ENCODE data around the gene KLHL40.

KLHL40 gene

GRCh38 chr3:42685363-42685881 is at the start of gene KLHL40:
Gene KLHL40 (plus strand): TSS chr3:42685537. CDS start chr3:42685619, 82 bp downstream.
- peak within 1 kb of the TSS; percentile 56 for H3K4me3 Mint-ChIP-seq
- peaks cover 9% of the 10 kb centered on the region for H3K27me3 Mint-ChIP-seq
- H3K4me1 Mint-ChIP-seq (ENCODE audit: low read depth) = peaks cover 2% of the 10 kb centered on the region
- no peak within 1 kb of the TSS for H3K27ac Mint-ChIP-seq
- no peaks in the 10 kb centered on the region for H3K36me3 Mint-ChIP-seq
- no peaks in the 10 kb centered on the region for H3K9me3 Mint-ChIP-seq (ENCODE audit: low read depth)

DNA sequence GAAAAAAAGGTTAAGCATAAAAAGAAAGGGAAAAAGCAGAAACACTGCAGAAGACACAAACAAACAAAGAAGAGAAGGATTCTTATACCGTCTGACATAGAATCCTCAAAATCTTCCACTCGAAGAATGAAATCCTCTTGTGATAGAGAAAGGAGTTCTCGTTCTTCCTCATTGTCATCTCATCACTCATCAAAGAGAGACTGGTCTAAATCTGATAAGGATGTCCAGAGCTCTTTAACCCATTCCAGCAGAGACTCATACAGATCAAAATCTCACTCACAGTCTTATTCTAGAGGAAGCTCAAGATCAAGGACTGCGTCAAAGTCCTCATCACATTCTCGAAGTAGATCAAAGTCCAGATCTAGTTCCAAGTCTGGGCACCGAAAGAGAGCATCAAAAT is 48.3 kb upstream of the KLHL40 start:
- Mint-ChIP-seq H3K4me1 (ENCODE audit: low read depth) (peaks cover 10% of the 10 kb centered on the region), H3K27me3 (no peaks in the 10 kb centered on the region), H3K36me3 (peaks cover 6% of the 10 kb centered on the region), H3K9me3 (ENCODE audit: low read depth) (no peaks in the 10 kb centered on the region), H3K27ac (no peak overlapping the region), H3K4me3 (no peak overlapping the region)

- H3K4me1 Mint-ChIP-seq (ENCODE audit: low read depth) = peaks cover 10% of the 10 kb centered on the region
- H3K9me3 Mint-ChIP-seq (ENCODE audit: low read depth) = no peaks in the 10 kb centered on the region
- no peaks in the 10 kb centered on the region for H3K27me3 Mint-ChIP-seq
- no peak overlapping the region for H3K4me3 Mint-ChIP-seq
- H3K27ac Mint-ChIP-seq = no peak overlapping the region
- peaks cover 6% of the 10 kb centered on the region for H3K36me3 Mint-ChIP-seq
Measured at GRCh38 chr3:42638339-42638842, 46.9 kb upstream of the KLHL40 start.

DNA sequence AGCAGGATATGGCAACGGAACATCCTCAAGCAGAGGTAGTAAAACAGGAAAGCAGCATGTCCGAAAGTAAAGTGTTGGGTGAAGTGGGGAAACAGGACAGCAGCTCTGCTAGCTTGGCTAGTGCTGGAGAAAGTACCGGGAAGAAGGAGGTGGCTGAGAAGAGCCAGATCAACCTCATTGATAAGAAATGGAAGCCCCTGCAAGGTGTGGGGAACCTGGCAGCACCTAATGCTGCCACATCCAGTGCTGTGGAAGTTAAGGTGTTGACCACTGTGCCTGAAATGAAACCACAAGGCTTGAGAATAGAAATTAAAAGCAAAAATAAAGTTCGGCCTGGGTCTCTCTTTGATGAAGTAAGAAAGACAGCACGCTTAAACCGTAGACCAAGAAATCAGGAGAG is 46.1 kb upstream of the KLHL40 start:
- peaks cover 10% of the 10 kb centered on the region for H3K4me1 Mint-ChIP-seq (ENCODE audit: low read depth)
- no peak overlapping the region for H3K27ac Mint-ChIP-seq
- no peaks in the 10 kb centered on the region for H3K9me3 Mint-ChIP-seq (ENCODE audit: low read depth)
- no peak overlapping the region for H3K4me3 Mint-ChIP-seq
- H3K36me3 Mint-ChIP-seq = peaks cover 6% of the 10 kb centered on the region
- no peaks in the 10 kb centered on the region for H3K27me3 Mint-ChIP-seq

DNA sequence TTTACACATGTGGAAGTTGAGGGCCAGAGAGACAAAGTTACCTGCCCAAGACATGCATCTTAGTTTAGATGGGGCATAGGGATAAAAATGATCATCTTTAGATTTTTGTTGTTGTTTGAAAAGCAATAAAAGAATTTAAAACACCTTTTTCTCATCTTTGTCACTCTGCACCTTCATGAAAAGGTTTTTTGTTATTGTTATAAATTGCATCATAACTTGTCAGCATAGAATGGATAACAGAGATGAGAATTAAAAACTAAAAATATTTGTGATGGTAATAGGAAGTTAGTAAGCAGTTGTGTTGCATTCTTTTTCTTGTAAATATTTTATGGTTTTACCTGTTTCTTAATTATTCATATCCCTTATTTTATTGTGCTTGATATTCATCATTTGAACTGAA is 45.2 kb upstream of the KLHL40 start:
- Mint-ChIP-seq H3K36me3 (peaks cover 10% of the 10 kb centered on the region), H3K27ac (no peak overlapping the region), H3K27me3 (no peaks in the 10 kb centered on the region), H3K4me1 (ENCODE audit: low read depth) (peaks cover 10% of the 10 kb centered on the region), H3K4me3 (no peak overlapping the region), H3K9me3 (ENCODE audit: low read depth) (no peaks in the 10 kb centered on the region)

DNA sequence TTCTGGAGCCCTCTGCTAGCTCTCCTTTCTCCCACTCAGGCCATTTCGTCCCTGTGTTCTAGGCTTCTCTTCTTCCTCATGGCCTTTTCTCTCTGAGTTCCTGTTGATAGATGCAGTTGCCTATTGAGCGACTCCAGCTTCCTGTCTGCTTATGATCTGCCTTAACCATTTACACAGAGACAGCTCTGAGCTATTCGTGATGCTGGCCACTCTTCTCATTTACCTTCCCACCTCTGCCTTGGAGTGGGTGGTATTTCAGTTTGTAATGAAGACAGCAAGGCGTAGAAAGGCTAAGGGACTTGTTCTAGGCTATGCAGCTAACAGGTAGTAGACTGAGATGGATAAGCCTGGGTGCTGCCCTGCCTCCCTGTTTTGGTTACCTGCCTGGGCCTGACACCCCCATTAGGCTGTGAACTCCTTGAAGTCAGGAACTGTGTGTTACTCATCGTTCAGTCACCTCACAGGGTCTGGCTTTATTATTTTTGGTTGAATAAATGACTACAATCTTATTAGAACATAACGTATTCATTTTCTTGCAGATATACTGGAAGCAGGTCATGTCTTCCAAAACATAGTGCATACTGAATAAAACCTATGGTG is 44.5 kb upstream of the KLHL40 start:
- Mint-ChIP-seq H3K9me3 (ENCODE audit: low read depth) (no peaks in the 10 kb centered on the region), H3K27me3 (no peaks in the 10 kb centered on the region), H3K36me3 (peaks cover 9% of the 10 kb centered on the region), H3K4me1 (ENCODE audit: low read depth) (peaks cover 9% of the 10 kb centered on the region), H3K4me3 (peak overlapping the region; percentile 41), H3K27ac (peak overlapping the region; percentile 83)

- Mint-ChIP-seq H3K9me3 (ENCODE audit: low read depth) (no peaks in the 10 kb centered on the region), H3K4me3 (no peak overlapping the region), H3K4me1 (ENCODE audit: low read depth) (peaks cover 9% of the 10 kb centered on the region), H3K27me3 (no peaks in the 10 kb centered on the region), H3K36me3 (peaks cover 8% of the 10 kb centered on the region), H3K27ac (peak overlapping the region; percentile 83)
Measured at GRCh38 chr3:42647821-42648459, 37.4 kb upstream of the KLHL40 start.

DNA sequence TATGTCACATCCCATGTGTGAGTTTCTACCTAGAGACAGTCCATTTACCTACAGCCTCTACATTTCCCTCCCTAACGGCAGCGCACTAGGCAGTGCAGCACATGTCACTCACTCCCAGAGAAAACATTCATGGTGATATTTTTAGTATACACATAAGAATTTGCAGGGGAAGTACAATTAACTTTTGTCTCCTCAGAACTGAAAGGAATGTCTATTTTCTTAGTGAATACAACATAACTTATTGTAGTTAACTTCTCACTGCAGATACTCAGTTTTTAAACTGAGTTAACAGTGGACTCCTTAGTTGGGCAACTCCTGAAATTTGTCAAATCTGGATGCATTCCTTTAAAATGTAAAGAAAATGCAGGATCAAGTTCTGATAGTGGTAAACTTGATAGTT is 36.3 kb upstream of the KLHL40 start:
- Mint-ChIP-seq H3K36me3 (peaks cover 8% of the 10 kb centered on the region), H3K4me3 (no peak overlapping the region), H3K9me3 (ENCODE audit: low read depth) (no peaks in the 10 kb centered on the region), H3K27me3 (no peaks in the 10 kb centered on the region), H3K27ac (peak overlapping the region; percentile 0), H3K4me1 (ENCODE audit: low read depth) (peaks cover 14% of the 10 kb centered on the region)

GRCh38 chr3:42649783-42650182 is 35.6 kb upstream of the KLHL40 start:
- H3K27me3 Mint-ChIP-seq = no peaks in the 10 kb centered on the region
- no peak overlapping the region for H3K27ac Mint-ChIP-seq
- H3K4me1 Mint-ChIP-seq (ENCODE audit: low read depth) = peaks cover 12% of the 10 kb centered on the region
- no peak overlapping the region for H3K4me3 Mint-ChIP-seq
- H3K36me3 Mint-ChIP-seq = peaks cover 4% of the 10 kb centered on the region
- H3K9me3 Mint-ChIP-seq (ENCODE audit: low read depth) = no peaks in the 10 kb centered on the region

- peaks cover 9% of the 10 kb centered on the region for H3K4me1 Mint-ChIP-seq (ENCODE audit: low read depth)
- no peak overlapping the region for H3K27ac Mint-ChIP-seq
- H3K9me3 Mint-ChIP-seq (ENCODE audit: low read depth) = no peaks in the 10 kb centered on the region
- no peak overlapping the region for H3K4me3 Mint-ChIP-seq
- peaks cover 3% of the 10 kb centered on the region for H3K36me3 Mint-ChIP-seq
- no peaks in the 10 kb centered on the region for H3K27me3 Mint-ChIP-seq
Measured at GRCh38 chr3:42651248-42652091, 33.9 kb upstream of the KLHL40 start.

DNA sequence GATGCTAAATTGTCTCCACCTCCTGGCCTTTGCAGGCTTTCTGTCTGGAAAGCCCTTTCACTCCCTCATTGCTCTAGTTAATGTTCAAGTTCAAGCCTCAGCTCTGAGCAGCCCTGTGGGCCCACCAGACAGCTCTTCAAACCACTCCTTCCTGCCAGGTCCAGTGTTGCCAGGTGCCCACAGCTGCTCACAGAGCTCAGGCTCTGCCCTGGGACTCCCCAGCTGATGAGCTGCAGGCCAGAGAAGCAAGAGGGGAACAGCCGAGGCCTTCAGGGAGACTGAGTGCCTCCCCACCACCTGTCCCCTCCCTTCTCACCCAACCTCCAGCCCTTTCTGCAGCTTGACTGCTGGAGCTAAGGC is 33.1 kb upstream of the KLHL40 start:
- no peaks in the 10 kb centered on the region for H3K27me3 Mint-ChIP-seq
- H3K9me3 Mint-ChIP-seq (ENCODE audit: low read depth) = no peaks in the 10 kb centered on the region
- no peak overlapping the region for H3K4me3 Mint-ChIP-seq
- H3K27ac Mint-ChIP-seq = no peak overlapping the region
- H3K36me3 Mint-ChIP-seq = no peaks in the 10 kb centered on the region
- H3K4me1 Mint-ChIP-seq (ENCODE audit: low read depth) = peaks cover 5% of the 10 kb centered on the region

- Mint-ChIP-seq H3K4me1 (ENCODE audit: low read depth) (peaks cover 5% of the 10 kb centered on the region), H3K27ac (peak overlapping the region; percentile 24), H3K27me3 (no peaks in the 10 kb centered on the region)
Measured at GRCh38 chr3:42652611-42653302, 32.6 kb upstream of the KLHL40 start.

GRCh38 chr3:42653303-42653559 is 32.1 kb upstream of the KLHL40 start:
- Mint-ChIP-seq H3K27me3 (no peaks in the 10 kb centered on the region), H3K36me3 (no peaks in the 10 kb centered on the region), H3K4me3 (peak overlapping the region; percentile 83), H3K9me3 (ENCODE audit: low read depth) (no peaks in the 10 kb centered on the region), H3K27ac (peak overlapping the region; percentile 24), H3K4me1 (ENCODE audit: low read depth) (peaks cover 5% of the 10 kb centered on the region)

More at GRCh38 chr3:42652611-42653302, 32.6 kb upstream of the KLHL40 start:
- Mint-ChIP-seq H3K36me3 (no peaks in the 10 kb centered on the region), H3K9me3 (ENCODE audit: low read depth) (no peaks in the 10 kb centered on the region), H3K4me3 (peak overlapping the region; percentile 83)

- H3K36me3 Mint-ChIP-seq = no peaks in the 10 kb centered on the region
- H3K4me3 Mint-ChIP-seq = peak within 1 kb of the TSS; percentile 83
- no peaks in the 10 kb centered on the region for H3K9me3 Mint-ChIP-seq (ENCODE audit: low read depth)
- no peaks in the 10 kb centered on the region for H3K27me3 Mint-ChIP-seq
- H3K27ac Mint-ChIP-seq = peak within 1 kb of the TSS; percentile 24
- peaks cover 5% of the 10 kb centered on the region for H3K4me1 Mint-ChIP-seq (ENCODE audit: low read depth)
Measured at GRCh38 chr3:42653560-42654330, 31.6 kb upstream of the KLHL40 start, which contains the start of gene ZBTB47. Gene ZBTB47 (plus strand): TSS chr3:42653697. CDS start chr3:42658356, 4,659 bp downstream.
